ENCODE data around the gene CABP5. TPM values are rescaled to one million over a fixed set of nuclear protein-coding genes. Genes with fewer than 3 reads are reported as not detected.

CABP5 gene
- total and polyA plus RNA-seq, 9 donors: not detected

DNA sequence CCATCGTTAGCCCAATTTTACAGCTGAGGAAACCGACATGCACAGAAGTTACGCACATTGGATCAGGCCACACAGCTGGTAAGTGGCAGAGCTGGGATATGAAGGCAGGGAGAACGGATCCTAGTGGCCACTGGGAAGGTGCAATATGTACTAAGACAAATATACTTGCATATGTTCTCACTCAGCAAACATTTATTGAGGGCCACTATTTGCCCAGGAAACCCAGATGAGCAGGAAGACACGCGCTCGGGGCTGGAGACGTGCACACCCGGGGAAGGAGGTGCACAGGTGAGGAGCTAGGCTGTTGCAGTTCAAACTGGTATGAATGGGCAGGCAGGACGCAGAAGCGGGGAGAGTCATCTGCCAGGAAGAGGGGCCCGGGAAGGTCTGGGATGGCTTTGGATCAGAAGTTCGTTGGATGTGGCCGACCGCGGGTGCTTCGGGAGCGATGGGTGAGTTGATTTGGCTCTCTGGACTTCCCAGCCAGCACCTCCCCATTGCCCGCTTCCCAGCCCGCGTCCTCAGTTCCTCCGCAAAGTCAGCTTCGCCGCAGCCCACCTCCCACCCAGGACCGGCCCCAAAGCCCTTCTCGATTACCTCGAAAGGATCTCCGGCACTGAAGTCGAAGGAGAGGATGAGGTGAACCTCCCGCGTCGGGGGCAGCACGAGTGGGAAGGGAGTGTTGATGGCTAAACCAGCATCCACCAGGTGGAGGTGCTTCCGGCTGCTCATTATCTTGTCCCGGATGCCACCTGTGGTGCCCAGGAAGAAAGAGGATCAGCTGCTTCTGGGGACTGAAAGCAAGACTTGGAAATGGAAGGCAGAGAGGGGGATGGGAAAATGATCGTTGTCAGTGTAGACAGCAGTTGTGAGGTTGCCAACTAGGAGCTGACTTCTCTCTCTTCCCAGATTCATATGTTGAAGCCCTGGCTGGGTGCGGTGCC lies 17.8 kb upstream of the CABP5 start:
- WGBS, 3 donors: 40 to 51% (median 42%) methylated on average over 37 of the region's 37 CpGs
- no peak for DNase-seq
- H3K36me3 ChIP-seq: no peaks in the 10 kb centered on the region
- H3K9me3 ChIP-seq: no peaks in the 10 kb centered on the region
- H3K4me3 ChIP-seq: no peak overlapping the region
- intact Hi-C loops (cut with DNase I): no loop called here
- H3K27me3 ChIP-seq: no peaks in the 10 kb centered on the region
- H3K27ac ChIP-seq: no peak overlapping the region
- TF ChIP-seq POLR2A (IDR thresholded peaks at IDR 0.05) (no peak), CTCF (IDR thresholded peaks at IDR 0.05) (no peak), EP300 (IDR thresholded peaks at IDR 0.05) (no peak)
- H3K4me1 ChIP-seq (ENCODE audit: insufficient read depth): no peaks in the 10 kb centered on the region

DNA sequence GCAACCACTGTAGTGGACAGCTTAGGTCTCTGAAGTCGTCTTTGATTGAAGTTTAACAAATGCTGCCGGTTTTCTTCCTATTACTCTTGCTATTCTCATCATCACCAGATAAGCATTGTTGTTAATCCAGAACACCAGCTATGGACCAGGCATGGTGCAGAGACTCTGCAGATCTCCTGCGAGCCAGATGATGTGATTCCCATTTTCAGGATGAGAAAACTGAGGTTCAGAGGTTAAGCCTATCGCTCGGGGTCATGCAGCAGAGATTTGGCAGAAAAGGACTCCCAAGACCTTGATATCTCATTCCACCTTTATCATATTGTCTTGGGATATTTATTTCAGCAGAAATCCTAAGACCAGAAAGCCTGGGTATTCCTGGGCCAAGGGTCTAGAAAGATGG lies 16.5 kb upstream of the CABP5 start:
- TF ChIP-seq POLR2A (IDR thresholded peaks at IDR 0.05) (no peak), EP300 (IDR thresholded peaks at IDR 0.05) (no peak), CTCF (IDR thresholded peaks at IDR 0.05) (no peak)
- 85 to 93% (median 88%) methylated on average over 5 of the region's 5 CpGs for WGBS, 3 donors
- H3K27me3 ChIP-seq: no peaks in the 10 kb centered on the region

GRCh38 chr19:48059331-48059730 lies 15.5 kb upstream of the CABP5 start:
- no peak overlapping the region for H3K4me3 ChIP-seq
- no peaks in the 10 kb centered on the region for H3K36me3 ChIP-seq
- no peaks in the 10 kb centered on the region for H3K4me1 ChIP-seq (ENCODE audit: insufficient read depth)
- intact Hi-C loops (cut with DNase I): no loop called here
- no peak overlapping the region for H3K27ac ChIP-seq
- H3K9me3 ChIP-seq: no peaks in the 10 kb centered on the region
- TF ChIP-seq CTCF (IDR thresholded peaks at IDR 0.05): no peak
- TF ChIP-seq POLR2A (IDR thresholded peaks at IDR 0.05): no peak
- TF ChIP-seq EP300 (IDR thresholded peaks at IDR 0.05): no peak
- 87 to 91% (median 90%) methylated on average over 6 of the region's 6 CpGs for WGBS, 3 donors
- no peak for DNase-seq
- no peaks in the 10 kb centered on the region for H3K27me3 ChIP-seq

More for the DNA sequence above, 16.5 kb upstream of the CABP5 start:
- Histone ChIP-seq H3K36me3 (no peaks in the 10 kb centered on the region), H3K9me3 (no peaks in the 10 kb centered on the region), H3K4me1 (ENCODE audit: insufficient read depth) (no peaks in the 10 kb centered on the region), H3K27ac (no peak overlapping the region), H3K4me3 (no peak overlapping the region)
- DNase-seq: no peak
- intact Hi-C loops (cut with DNase I): no loop called here

- Histone ChIP-seq H3K27ac (no peak overlapping the region), H3K36me3 (no peaks in the 10 kb centered on the region), H3K4me1 (ENCODE audit: insufficient read depth) (no peaks in the 10 kb centered on the region), H3K4me3 (no peak overlapping the region), H3K9me3 (no peaks in the 10 kb centered on the region), H3K27me3 (no peaks in the 10 kb centered on the region)
- 84 to 91% (median 86%) methylated on average over 5 of the region's 5 CpGs for WGBS, 3 donors
- TF ChIP-seq EP300 (IDR thresholded peaks at IDR 0.05) (no peak), POLR2A (IDR thresholded peaks at IDR 0.05) (no peak), CTCF (IDR thresholded peaks at IDR 0.05) (no peak)
- intact Hi-C loops (cut with DNase I): no loop called here
- no peak for DNase-seq
These were observed 10.0 kb upstream of the CABP5 start for GRCh38 chr19:48053856-48054255.
